ENCODE results near the gene ADCY2. TPM values are rescaled to one million over a fixed set of nuclear protein-coding genes. Genes with fewer than 3 reads are reported as not detected.

The ADCY2 gene
- total and polyA plus RNA-seq, 2 experiments from 2014 or later, result 2.2 to 4.7 TPM

DNA sequence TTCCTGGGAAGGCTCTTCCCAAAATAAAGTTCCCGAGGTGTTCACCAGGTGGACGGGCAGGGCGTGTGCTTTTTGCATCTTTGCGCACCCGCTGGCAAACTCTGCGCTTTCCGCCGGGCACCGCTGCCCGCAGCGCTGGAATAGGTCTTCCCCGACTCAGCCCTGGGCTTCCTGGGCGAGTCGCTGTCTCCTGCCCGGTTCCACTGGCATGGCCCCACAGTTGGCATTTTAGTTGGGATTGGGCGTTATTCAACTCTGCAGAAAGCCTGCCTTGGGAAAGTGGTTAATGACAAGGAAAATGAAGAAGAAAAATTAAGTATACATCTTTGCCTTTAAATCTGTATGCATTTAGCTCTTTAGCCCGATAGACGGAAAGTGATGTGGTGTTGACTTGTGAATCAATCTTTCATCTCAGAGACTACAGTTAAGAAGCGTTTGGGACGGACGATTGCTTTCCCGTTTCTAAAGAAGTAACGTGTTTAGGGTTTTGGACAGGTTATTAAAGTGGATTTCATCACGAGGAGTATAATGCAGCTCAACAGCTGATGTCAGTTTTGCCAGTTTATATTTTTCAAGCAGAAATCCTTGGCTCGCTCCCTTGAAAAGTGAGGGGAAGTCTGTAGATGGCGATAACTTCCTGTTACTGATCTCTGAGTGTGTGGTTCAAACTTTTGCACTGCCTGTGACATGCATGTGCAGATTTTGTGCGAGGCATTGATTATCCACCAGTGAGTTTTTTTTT lies 946 bp downstream of the ADCY2 start:
- DNase-seq (ENCODE audit: low read depth in 1 of 2, low spot score in 1 of 2), result no peak
- TF ChIP-seq, protein P1, sequence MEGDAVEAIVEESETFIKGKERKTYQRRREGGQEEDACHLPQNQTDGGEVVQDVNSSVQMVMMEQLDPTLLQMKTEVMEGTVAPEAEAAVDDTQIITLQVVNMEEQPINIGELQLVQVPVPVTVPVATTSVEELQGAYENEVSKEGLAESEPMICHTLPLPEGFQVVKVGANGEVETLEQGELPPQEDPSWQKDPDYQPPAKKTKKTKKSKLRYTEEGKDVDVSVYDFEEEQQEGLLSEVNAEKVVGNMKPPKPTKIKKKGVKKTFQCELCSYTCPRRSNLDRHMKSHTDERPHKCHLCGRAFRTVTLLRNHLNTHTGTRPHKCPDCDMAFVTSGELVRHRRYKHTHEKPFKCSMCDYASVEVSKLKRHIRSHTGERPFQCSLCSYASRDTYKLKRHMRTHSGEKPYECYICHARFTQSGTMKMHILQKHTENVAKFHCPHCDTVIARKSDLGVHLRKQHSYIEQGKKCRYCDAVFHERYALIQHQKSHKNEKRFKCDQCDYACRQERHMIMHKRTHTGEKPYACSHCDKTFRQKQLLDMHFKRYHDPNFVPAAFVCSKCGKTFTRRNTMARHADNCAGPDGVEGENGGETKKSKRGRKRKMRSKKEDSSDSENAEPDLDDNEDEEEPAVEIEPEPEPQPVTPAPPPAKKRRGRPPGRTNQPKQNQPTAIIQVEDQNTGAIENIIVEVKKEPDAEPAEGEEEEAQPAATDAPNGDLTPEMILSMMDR (IDR thresholded peaks at IDR 0.05; ENCODE audit: low read depth, low read length), result no peak
- Histone ChIP-seq H3K27ac (no peak overlapping the region), H3K36me3 (no peaks in the 10 kb centered on the region), H3K4me3 (peak overlapping the region; percentile 67), H3K9me3 (ENCODE audit: low read depth) (no peaks in the 10 kb centered on the region), H3K4me1 (ENCODE audit: low read depth) (peaks cover 11% of the 10 kb centered on the region), H3K27me3 (peaks cover 36% of the 10 kb centered on the region)

DNA sequence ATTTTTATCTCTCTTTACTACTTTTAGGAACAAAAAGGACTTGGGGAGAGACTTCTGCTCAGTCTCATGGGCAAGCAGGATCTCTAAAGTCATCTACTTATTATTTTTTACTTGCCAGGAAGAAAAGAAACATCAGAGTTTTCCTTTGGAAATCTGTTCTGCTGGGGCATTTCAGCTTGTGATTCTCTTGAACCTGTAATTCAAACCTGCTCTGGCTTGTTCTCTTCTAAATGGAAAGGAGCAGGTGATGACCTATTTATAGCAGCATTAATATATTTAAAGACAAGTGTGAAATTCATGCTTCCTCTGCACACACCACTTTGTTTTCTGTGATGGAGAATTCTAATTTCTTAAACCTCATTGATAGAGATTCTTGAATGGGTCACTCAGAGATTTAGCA lies 2.0 kb downstream of the ADCY2 start:
- Histone ChIP-seq H3K4me1 (ENCODE audit: low read depth) (peaks cover 6% of the 10 kb centered on the region), H3K36me3 (no peaks in the 10 kb centered on the region), H3K27ac (no peak overlapping the region), H3K4me3 (no peak overlapping the region), H3K9me3 (ENCODE audit: low read depth) (no peaks in the 10 kb centered on the region), H3K27me3 (peaks cover 36% of the 10 kb centered on the region)
- TF ChIP-seq, protein P1 (IDR thresholded peaks at IDR 0.05; ENCODE audit: low read depth, low read length), result no peak
- DNase-seq (ENCODE audit: low read depth in 1 of 2, low spot score in 1 of 2), result no peak

DNA sequence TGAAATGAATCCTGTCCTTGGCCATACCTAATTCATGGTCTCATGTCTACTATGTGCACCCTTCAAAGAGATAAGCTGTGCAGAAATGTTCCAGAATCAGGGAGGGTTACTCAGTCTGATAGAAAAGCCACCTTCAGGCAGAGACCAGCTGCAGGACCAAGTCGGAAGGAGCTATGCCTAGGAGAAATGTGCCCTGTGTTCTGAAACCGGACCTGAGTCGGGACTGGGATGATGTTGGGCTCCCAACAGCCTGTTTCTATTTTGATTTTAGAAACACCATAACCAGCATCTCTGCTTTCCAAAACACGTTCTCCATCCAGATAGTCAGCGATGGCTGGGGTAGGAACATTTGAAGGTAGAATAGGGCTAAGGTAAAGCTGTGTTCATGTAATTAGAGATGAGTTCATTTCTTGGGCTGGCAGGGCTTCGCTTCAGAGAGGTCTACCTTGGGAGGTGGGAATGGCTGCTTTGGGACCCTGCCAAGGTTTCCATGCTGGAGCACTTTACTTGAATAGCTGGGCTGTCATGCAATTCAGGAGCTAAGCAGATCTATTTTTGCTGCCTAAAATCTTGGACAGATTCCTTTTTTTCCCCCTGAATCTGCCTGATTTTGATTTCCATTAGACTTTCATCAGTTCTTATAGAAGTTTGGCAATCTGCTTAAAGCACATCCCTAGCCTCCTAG lies 2.8 kb downstream of the ADCY2 start:
- TF ChIP-seq, protein P1 (IDR thresholded peaks at IDR 0.05; ENCODE audit: low read depth, low read length), result no peak
- no peak for DNase-seq (ENCODE audit: low read depth in 1 of 2, low spot score in 1 of 2)
- no peak overlapping the region for H3K4me3 ChIP-seq
- no peaks in the 10 kb centered on the region for H3K9me3 ChIP-seq (ENCODE audit: low read depth)
- no peak overlapping the region for H3K27ac ChIP-seq
- no peaks in the 10 kb centered on the region for H3K36me3 ChIP-seq
- H3K27me3 ChIP-seq, result peaks cover 35% of the 10 kb centered on the region
- H3K4me1 ChIP-seq (ENCODE audit: low read depth), result peaks cover 6% of the 10 kb centered on the region

DNA sequence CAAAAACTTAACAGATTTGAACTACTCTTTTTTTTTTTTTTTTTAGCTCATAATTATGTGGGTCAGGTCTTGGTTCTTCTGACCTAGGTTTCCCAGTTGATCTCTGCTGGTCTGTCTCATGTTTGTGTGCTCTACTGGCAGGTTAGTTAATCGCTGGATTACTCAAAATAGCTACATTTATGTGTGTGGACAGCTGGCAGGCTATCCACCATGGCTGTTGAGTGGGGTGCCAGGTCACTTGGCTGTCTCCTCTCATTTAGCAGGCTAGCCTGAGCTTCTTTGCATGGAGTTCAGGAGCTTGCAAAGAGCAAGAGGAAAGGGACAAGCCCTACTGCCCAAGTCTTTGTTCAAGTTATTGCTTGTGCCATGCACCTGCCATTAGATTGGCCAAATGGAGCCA lies 9.3 kb downstream of the ADCY2 start:
- Histone ChIP-seq H3K4me1 (ENCODE audit: low read depth) (no peaks in the 10 kb centered on the region), H3K27me3 (no peaks in the 10 kb centered on the region), H3K4me3 (no peak overlapping the region), H3K36me3 (no peaks in the 10 kb centered on the region), H3K27ac (no peak overlapping the region), H3K9me3 (ENCODE audit: low read depth) (no peaks in the 10 kb centered on the region)
- DNase-seq (ENCODE audit: low read depth in 1 of 2, low spot score in 1 of 2), result no peak
- TF ChIP-seq, protein P1 (IDR thresholded peaks at IDR 0.05; ENCODE audit: low read depth, low read length), result no peak

DNA sequence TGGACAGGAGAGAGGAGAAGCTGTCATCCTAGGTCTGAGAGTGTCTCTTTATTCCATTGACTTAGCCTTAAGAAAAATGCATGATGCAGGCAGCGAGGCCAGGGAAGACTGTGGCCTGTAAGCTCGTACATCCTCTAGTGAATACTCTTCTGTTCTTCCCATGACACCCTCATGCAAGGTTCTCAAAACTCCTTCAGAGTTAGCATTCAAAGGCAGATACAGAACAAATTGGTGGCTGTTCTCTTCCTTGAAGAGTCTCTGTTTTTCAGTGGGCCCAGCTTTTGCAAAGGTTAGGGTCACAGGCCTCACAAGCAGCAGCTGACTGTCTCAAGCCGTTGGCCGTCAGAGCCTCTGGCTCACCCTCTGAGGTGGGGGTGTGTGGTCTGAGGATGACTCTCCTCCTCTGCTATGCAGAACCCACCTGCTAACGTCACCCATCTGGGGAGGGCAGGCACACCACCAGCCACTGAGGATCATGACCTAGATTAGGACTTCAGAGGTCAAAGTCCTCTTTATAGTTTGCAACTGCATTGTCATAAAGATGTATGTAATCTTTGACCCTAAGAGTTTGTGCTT lies 15.1 kb downstream of the ADCY2 start:
- Histone ChIP-seq H3K4me1 (ENCODE audit: low read depth) (peaks cover 11% of the 10 kb centered on the region), H3K27me3 (no peaks in the 10 kb centered on the region), H3K36me3 (no peaks in the 10 kb centered on the region), H3K4me3 (no peak overlapping the region), H3K27ac (no peak overlapping the region), H3K9me3 (ENCODE audit: low read depth) (no peaks in the 10 kb centered on the region)
- DNase-seq (ENCODE audit: low read depth in 1 of 2, low spot score in 1 of 2), result no peak
- TF ChIP-seq, protein P1 (IDR thresholded peaks at IDR 0.05; ENCODE audit: low read depth, low read length), result no peak

All from cardiac muscle cell (in vitro differentiated cells and primary cell).